ENCODE measurements around the gene LRIG1. TPM values are rescaled to one million over a fixed set of nuclear protein-coding genes. Genes with fewer than 3 reads are reported as not detected.
A peak's percentile ranks its signal among the peaks of the same experiment; 100 is the strongest.

The LRIG1 gene
- total and polyA plus RNA-seq, 2 donors (not counting 1 experiment from before 2014, with no cell fraction given) = 27.9 to 104 TPM

DNA sequence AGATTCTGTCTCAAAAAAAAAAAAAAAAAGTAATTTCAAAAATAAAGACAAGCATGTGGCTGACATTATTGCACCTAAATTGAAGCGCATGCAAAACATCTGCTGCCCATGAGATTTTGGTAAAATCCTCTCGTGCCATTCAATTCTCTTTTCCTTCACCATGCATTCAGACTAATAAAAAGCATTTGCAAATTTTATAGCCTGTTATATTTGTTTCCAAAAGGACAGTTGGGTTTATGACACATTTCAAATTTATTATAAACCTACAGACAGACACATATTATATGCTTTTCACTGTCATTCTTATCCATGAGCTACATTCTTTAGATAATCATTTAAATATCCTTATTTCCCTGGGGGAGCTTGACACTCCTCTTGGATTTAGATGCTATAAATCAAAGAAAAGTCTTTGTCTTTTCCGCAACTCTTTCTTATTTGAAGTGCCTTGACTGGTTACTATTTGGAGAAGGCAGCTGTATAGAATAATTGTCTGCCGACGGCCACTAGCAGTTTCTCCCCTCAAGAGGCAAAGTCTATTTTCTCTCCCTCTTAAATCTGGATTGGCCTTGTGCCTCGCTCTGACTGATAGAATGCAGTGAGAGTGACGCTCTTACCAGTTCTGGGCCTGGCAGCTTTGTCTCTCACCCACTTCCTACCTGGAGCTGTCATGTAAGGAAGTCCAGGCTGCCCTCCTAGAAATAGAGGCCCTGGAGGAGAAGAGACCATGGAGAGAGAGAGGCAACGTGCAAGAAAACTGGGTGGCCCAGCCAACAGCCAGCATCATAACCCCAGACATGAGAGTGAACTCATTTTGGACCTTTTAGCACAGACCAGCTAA lies 6.8 kb upstream of the LRIG1 start:
- Histone ChIP-seq H4K20me1 (ENCODE audit: control insufficient read depth, extremely low read depth, insufficient read depth, low read length) (no peaks in the 10 kb centered on the region), H3K4me2 (ENCODE audit: extremely low read depth, insufficient read depth, low read length) (no peak overlapping the region), H3K27ac (ENCODE audit: insufficient read depth, low read length) (no peak overlapping the region), H3K27me3 (ENCODE audit: control insufficient read depth, insufficient read depth, low read length) (peaks cover 7% of the 10 kb centered on the region), H3K9me3 (ENCODE audit: control insufficient read depth, insufficient read depth, low read depth, low read length) (no peaks in the 10 kb centered on the region), H3K4me3 (replicated peaks in 1 of 4; ENCODE audit: control extremely low read depth in 1 of 4, insufficient read depth in 1 of 4, low read depth in 3 of 4, low read length in 4 of 4) (no peak overlapping the region), H2AFZ (ENCODE audit: low read length) (no peak overlapping the region), H3K36me3 (ENCODE audit: control insufficient read depth, insufficient read depth, low read length) (no peaks in the 10 kb centered on the region), H3K79me2 (ENCODE audit: control insufficient read depth, insufficient read depth, low read length) (no peaks in the 10 kb centered on the region), H3K9ac (ENCODE audit: insufficient read depth, low read length) (no peak overlapping the region), H3K4me1 (ENCODE audit: control insufficient read depth, extremely low read depth, insufficient read depth, low read length) (no peaks in the 10 kb centered on the region)
- no peak for DNase-seq (ENCODE audit: low read depth in 2 of 2)
- TF ChIP-seq EZH2 (IDR thresholded peaks at IDR 0.05; ENCODE audit: low read length, missing control alignments) = no peak
- TF ChIP-seq, protein P1, sequence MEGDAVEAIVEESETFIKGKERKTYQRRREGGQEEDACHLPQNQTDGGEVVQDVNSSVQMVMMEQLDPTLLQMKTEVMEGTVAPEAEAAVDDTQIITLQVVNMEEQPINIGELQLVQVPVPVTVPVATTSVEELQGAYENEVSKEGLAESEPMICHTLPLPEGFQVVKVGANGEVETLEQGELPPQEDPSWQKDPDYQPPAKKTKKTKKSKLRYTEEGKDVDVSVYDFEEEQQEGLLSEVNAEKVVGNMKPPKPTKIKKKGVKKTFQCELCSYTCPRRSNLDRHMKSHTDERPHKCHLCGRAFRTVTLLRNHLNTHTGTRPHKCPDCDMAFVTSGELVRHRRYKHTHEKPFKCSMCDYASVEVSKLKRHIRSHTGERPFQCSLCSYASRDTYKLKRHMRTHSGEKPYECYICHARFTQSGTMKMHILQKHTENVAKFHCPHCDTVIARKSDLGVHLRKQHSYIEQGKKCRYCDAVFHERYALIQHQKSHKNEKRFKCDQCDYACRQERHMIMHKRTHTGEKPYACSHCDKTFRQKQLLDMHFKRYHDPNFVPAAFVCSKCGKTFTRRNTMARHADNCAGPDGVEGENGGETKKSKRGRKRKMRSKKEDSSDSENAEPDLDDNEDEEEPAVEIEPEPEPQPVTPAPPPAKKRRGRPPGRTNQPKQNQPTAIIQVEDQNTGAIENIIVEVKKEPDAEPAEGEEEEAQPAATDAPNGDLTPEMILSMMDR (conservative IDR thresholded peaks at IDR 0.05 in 1 of 2, IDR thresholded peaks at IDR 0.05 in 1 of 2; ENCODE audit: low read depth in 1 of 2, low read length in 2 of 2) = no peak

DNA sequence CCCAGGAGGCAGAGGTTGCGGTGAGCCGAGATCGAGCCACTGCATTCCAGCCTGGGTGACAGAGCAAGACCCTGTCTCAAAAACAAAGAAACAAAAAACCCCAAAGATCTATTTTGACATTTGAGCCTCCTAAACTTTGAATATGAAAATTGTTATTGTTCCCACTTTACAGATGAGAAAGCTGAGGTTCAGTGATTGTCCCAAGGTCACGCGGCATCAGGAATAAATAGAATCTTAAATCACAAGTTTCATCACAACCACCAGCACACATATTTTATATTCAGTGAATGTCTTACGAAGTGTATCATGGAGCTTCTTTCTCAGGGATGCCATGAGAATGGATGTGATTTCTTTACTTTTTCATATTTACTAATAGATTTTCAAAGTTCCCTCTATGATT lies 5.3 kb upstream of the LRIG1 start:
- Histone ChIP-seq H3K9ac (ENCODE audit: insufficient read depth, low read length) (no peak overlapping the region), H3K4me1 (ENCODE audit: control insufficient read depth, extremely low read depth, insufficient read depth, low read length) (peaks cover 2% of the 10 kb centered on the region), H2AFZ (ENCODE audit: low read length) (no peak overlapping the region), H3K27ac (ENCODE audit: insufficient read depth, low read length) (no peak overlapping the region), H3K27me3 (ENCODE audit: control insufficient read depth, insufficient read depth, low read length) (peaks cover 5% of the 10 kb centered on the region), H3K79me2 (ENCODE audit: control insufficient read depth, insufficient read depth, low read length) (no peaks in the 10 kb centered on the region), H3K4me2 (ENCODE audit: extremely low read depth, insufficient read depth, low read length) (no peak overlapping the region), H3K4me3 (replicated peaks in 1 of 4; ENCODE audit: control extremely low read depth in 1 of 4, insufficient read depth in 1 of 4, low read depth in 3 of 4, low read length in 4 of 4) (no peak overlapping the region), H4K20me1 (ENCODE audit: control insufficient read depth, extremely low read depth, insufficient read depth, low read length) (no peaks in the 10 kb centered on the region), H3K36me3 (ENCODE audit: control insufficient read depth, insufficient read depth, low read length) (no peaks in the 10 kb centered on the region), H3K9me3 (ENCODE audit: control insufficient read depth, insufficient read depth, low read depth, low read length) (no peaks in the 10 kb centered on the region)
- DNase-seq (ENCODE audit: low read depth in 2 of 2) = no peak
- no peak for TF ChIP-seq EZH2 (IDR thresholded peaks at IDR 0.05; ENCODE audit: low read length, missing control alignments)
- TF ChIP-seq, protein P1 (conservative IDR thresholded peaks at IDR 0.05 in 1 of 2, IDR thresholded peaks at IDR 0.05 in 1 of 2; ENCODE audit: low read depth in 1 of 2, low read length in 2 of 2) = no peak

DNA sequence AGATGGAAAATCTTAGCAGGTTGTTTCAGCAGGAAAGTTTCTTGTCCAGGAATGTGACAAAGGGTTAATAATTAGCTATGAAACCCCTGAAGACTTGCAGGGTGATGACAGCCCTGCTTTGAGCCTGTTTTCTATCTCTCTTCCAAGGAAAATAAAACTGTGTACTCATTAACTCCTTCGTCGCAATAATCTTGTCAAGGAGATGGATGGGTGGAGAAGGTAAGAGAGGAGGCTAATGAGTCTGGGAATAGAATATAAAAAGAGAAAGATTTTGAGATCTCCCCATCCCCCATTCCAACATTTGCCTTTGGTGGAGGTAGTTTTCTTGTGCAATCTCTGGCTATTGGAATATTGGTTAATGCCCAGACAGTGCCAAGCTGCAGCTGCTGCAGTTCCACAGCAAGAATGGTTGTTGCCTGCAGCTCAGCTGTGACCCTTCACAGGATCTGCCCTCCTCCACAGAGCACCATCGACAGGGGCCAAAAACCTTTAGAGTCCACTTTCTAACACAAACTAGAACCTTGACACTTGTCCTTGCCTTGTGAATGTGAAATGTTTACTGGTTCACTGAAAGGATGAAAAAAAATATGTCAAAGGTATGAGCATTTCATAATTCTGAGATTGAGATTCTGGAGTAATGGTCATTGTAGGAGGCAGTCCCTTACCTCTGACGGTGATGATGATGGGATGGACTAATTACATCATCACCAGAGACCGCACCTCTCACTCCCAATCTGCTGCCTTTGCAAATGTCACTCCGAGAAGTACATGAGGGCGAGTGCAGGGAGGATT lies 4.2 kb upstream of the LRIG1 start:
- TF ChIP-seq, protein P1 (conservative IDR thresholded peaks at IDR 0.05 in 1 of 2, IDR thresholded peaks at IDR 0.05 in 1 of 2; ENCODE audit: low read depth in 1 of 2, low read length in 2 of 2) = no peak
- no peak for TF ChIP-seq EZH2 (IDR thresholded peaks at IDR 0.05; ENCODE audit: low read length, missing control alignments)
- Histone ChIP-seq H3K4me1 (ENCODE audit: control insufficient read depth, extremely low read depth, insufficient read depth, low read length) (peaks cover 2% of the 10 kb centered on the region), H2AFZ (ENCODE audit: low read length) (no peak overlapping the region), H3K4me2 (ENCODE audit: extremely low read depth, insufficient read depth, low read length) (no peak overlapping the region), H3K36me3 (ENCODE audit: control insufficient read depth, insufficient read depth, low read length) (no peaks in the 10 kb centered on the region), H3K27me3 (ENCODE audit: control insufficient read depth, insufficient read depth, low read length) (peaks cover 5% of the 10 kb centered on the region), H3K79me2 (ENCODE audit: control insufficient read depth, insufficient read depth, low read length) (peaks cover 3% of the 10 kb centered on the region), H3K4me3 (replicated peaks in 1 of 4; ENCODE audit: control extremely low read depth in 1 of 4, insufficient read depth in 1 of 4, low read depth in 3 of 4, low read length in 4 of 4) (no peak overlapping the region), H3K9ac (ENCODE audit: insufficient read depth, low read length) (no peak overlapping the region), H3K9me3 (ENCODE audit: control insufficient read depth, insufficient read depth, low read depth, low read length) (no peaks in the 10 kb centered on the region), H3K27ac (ENCODE audit: insufficient read depth, low read length) (no peak overlapping the region), H4K20me1 (ENCODE audit: control insufficient read depth, extremely low read depth, insufficient read depth, low read length) (no peaks in the 10 kb centered on the region)
- peak in 1 of 2 donors; percentile 45 for DNase-seq (ENCODE audit: low read depth in 2 of 2)
